Measurements from ENCODE around the gene RIOK3. TPM values are rescaled to one million over a fixed set of nuclear protein-coding genes. Genes with fewer than 3 reads are reported as not detected.

Gene RIOK3
- polyA plus RNA-seq, 1 donor from 2014 or later, result 109 TPM

DNA sequence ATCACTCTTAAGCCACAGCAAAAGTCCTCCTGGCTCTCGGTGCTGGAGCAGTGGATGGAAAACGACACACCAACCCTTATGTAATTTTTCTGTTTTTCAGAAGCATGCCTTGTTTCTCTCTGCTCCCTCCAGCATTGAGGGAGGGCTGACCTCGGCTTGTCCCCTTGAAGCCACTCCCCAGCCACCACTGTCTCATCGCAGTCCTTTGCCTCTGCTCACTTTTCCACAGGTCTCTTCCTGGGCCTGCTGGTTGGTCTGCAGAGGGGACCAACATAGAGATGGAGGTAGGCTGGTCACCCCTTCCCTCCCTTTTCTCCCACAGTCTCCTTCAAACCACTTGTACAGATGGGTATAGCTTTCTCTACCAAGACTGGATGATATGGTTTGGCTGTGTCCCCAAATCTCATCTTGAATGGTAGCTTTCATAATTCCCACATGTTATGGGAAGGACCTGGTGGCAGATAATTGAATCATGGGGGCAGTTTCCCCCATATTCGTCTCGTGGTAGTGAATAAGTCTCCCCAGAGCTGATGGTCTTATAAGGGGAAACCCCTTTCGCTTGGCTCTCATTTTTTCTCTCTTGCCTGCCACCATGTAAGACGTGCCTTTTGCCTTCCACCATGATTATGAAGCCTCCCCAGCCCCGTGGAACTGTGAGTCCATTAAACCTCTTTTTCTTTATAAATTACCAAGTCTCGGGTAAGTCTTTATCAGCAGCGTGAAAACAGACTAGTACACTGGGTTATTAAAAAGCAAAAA, 14.3 kb upstream of the RIOK3 start:
- Histone ChIP-seq H4K20me1 (ENCODE audit: insufficient read depth) (no peaks in the 10 kb centered on the region), H3K79me2 (replicated peaks; ENCODE audit: insufficient read depth, low read length) (no peaks in the 10 kb centered on the region), H3K4me3 (ENCODE audit: low read length) (no peak overlapping the region), H3K27me3 (ENCODE audit: insufficient read depth, low read depth, low read length) (no peaks in the 10 kb centered on the region), H3K36me3 (ENCODE audit: insufficient read depth, low read length) (no peaks in the 10 kb centered on the region), H3K4me2 (ENCODE audit: low read length) (no peak overlapping the region), H3F3A (ENCODE audit: insufficient read depth, low read length, poor library complexity, severe bottlenecking) (no peaks in the 10 kb centered on the region), H3K27ac (ENCODE audit: low read length) (no peak overlapping the region), H3K9me2 (ENCODE audit: insufficient read depth, low read length) (no peaks in the 10 kb centered on the region), H3K9me3 (ENCODE audit: low read length) (no peaks in the 10 kb centered on the region), H2AFZ (ENCODE audit: low read depth, low read length) (no peak overlapping the region), H3K9ac (ENCODE audit: low read length) (no peak overlapping the region)
- TF ChIP-seq EZH2 (IDR thresholded peaks at IDR 0.05; ENCODE audit: borderline replicate concordance, insufficient read depth, low read length, poor library complexity, severe bottlenecking), result no peak
- TF ChIP-seq, protein P1, sequence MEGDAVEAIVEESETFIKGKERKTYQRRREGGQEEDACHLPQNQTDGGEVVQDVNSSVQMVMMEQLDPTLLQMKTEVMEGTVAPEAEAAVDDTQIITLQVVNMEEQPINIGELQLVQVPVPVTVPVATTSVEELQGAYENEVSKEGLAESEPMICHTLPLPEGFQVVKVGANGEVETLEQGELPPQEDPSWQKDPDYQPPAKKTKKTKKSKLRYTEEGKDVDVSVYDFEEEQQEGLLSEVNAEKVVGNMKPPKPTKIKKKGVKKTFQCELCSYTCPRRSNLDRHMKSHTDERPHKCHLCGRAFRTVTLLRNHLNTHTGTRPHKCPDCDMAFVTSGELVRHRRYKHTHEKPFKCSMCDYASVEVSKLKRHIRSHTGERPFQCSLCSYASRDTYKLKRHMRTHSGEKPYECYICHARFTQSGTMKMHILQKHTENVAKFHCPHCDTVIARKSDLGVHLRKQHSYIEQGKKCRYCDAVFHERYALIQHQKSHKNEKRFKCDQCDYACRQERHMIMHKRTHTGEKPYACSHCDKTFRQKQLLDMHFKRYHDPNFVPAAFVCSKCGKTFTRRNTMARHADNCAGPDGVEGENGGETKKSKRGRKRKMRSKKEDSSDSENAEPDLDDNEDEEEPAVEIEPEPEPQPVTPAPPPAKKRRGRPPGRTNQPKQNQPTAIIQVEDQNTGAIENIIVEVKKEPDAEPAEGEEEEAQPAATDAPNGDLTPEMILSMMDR (IDR thresholded peaks at IDR 0.05; ENCODE audit: poor library complexity, severe bottlenecking), result no peak
- TF ChIP-seq POLR2AphosphoS5 (IDR thresholded peaks at IDR 0.05), result no peak
- no peak for TF ChIP-seq SMC3 (conservative IDR thresholded peaks at IDR 0.05; ENCODE audit: poor library complexity)
- no peak for TF ChIP-seq MXI1 (conservative IDR thresholded peaks at IDR 0.05; ENCODE audit: poor library complexity, severe bottlenecking)
- no peak for TF ChIP-seq EP300 (conservative IDR thresholded peaks at IDR 0.05; ENCODE audit: poor library complexity, severe bottlenecking)
- TF ChIP-seq RAD21 (conservative IDR thresholded peaks at IDR 0.05), result no peak
- TF ChIP-seq, protein P2, sequence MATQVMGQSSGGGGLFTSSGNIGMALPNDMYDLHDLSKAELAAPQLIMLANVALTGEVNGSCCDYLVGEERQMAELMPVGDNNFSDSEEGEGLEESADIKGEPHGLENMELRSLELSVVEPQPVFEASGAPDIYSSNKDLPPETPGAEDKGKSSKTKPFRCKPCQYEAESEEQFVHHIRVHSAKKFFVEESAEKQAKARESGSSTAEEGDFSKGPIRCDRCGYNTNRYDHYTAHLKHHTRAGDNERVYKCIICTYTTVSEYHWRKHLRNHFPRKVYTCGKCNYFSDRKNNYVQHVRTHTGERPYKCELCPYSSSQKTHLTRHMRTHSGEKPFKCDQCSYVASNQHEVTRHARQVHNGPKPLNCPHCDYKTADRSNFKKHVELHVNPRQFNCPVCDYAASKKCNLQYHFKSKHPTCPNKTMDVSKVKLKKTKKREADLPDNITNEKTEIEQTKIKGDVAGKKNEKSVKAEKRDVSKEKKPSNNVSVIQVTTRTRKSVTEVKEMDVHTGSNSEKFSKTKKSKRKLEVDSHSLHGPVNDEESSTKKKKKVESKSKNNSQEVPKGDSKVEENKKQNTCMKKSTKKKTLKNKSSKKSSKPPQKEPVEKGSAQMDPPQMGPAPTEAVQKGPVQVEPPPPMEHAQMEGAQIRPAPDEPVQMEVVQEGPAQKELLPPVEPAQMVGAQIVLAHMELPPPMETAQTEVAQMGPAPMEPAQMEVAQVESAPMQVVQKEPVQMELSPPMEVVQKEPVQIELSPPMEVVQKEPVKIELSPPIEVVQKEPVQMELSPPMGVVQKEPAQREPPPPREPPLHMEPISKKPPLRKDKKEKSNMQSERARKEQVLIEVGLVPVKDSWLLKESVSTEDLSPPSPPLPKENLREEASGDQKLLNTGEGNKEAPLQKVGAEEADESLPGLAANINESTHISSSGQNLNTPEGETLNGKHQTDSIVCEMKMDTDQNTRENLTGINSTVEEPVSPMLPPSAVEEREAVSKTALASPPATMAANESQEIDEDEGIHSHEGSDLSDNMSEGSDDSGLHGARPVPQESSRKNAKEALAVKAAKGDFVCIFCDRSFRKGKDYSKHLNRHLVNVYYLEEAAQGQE (IDR thresholded peaks at IDR 0.05; ENCODE audit: borderline replicate concordance), result no peak
- TF ChIP-seq TAF1 (IDR thresholded peaks at IDR 0.05; ENCODE audit: low read depth), result no peak

DNA sequence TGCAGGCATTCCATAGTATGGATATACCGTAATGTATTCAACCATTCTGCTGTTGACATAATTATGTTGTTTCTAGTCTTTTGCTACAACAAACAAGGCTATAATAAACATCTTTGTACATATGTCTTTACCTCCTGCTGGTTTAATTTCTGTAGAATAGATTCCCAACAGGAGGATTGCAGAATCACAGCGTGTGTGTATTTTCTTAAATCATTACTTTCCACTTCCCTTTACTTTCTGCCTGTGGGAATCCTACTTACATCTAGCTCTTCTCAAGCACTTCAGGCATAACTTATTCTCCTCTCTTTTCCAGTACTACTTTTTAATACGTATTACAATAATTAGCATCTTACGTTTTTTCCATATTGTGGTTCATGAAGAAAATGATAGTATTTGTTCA, 13.0 kb upstream of the RIOK3 start:
- Histone ChIP-seq H3K9me2 (ENCODE audit: insufficient read depth, low read length) (no peaks in the 10 kb centered on the region), H3K36me3 (ENCODE audit: insufficient read depth, low read length) (no peaks in the 10 kb centered on the region), H3K4me2 (ENCODE audit: low read length) (no peak overlapping the region), H3K9me3 (ENCODE audit: low read length) (no peaks in the 10 kb centered on the region), H3K27ac (ENCODE audit: low read length) (no peak overlapping the region), H4K20me1 (ENCODE audit: insufficient read depth) (no peaks in the 10 kb centered on the region), H3K4me3 (ENCODE audit: low read length) (no peak overlapping the region), H3K9ac (ENCODE audit: low read length) (no peak overlapping the region), H3K79me2 (replicated peaks; ENCODE audit: insufficient read depth, low read length) (no peaks in the 10 kb centered on the region), H3K27me3 (ENCODE audit: insufficient read depth, low read depth, low read length) (no peaks in the 10 kb centered on the region), H3F3A (ENCODE audit: insufficient read depth, low read length, poor library complexity, severe bottlenecking) (no peaks in the 10 kb centered on the region), H2AFZ (ENCODE audit: low read depth, low read length) (no peak overlapping the region)
- TF ChIP-seq, protein P2 (IDR thresholded peaks at IDR 0.05; ENCODE audit: borderline replicate concordance), result no peak
- TF ChIP-seq EP300 (conservative IDR thresholded peaks at IDR 0.05; ENCODE audit: poor library complexity, severe bottlenecking) (no peak), MXI1 (conservative IDR thresholded peaks at IDR 0.05; ENCODE audit: poor library complexity, severe bottlenecking) (no peak), SMC3 (conservative IDR thresholded peaks at IDR 0.05; ENCODE audit: poor library complexity) (no peak), RAD21 (conservative IDR thresholded peaks at IDR 0.05) (no peak), EZH2 (IDR thresholded peaks at IDR 0.05; ENCODE audit: borderline replicate concordance, insufficient read depth, low read length, poor library complexity, severe bottlenecking) (no peak), POLR2AphosphoS5 (IDR thresholded peaks at IDR 0.05) (no peak), TAF1 (IDR thresholded peaks at IDR 0.05; ENCODE audit: low read depth) (no peak)
- TF ChIP-seq, protein P1 (IDR thresholded peaks at IDR 0.05; ENCODE audit: poor library complexity, severe bottlenecking), result no peak
